ENCODE results near the gene LDLRAD3. TPM values are rescaled to one million over a fixed set of nuclear protein-coding genes. Genes with fewer than 3 reads are reported as not detected.

LDLRAD3 gene
- total RNA-seq, 1 experiment from 2014 or later: 28.1 TPM

GRCh38 chr11:36155770-36156160 is 211.9 kb downstream of the LDLRAD3 start:
- ChIA-PET POLR2A (no interaction called here), CTCF (interaction anchor here (0.5 kb wide), 1 partner anchor 220 kb away, joined by 4 read pairs; no protein-coding TSS in a partner anchor)
- Histone ChIP-seq H3K27ac (ENCODE audit: low read length) (no peak overlapping the region; the same call in 1 of the 2 replicates), H3K27me3 (ENCODE audit: control insufficient read depth, insufficient read depth, low read length) (no peaks in the 10 kb centered on the region), H3K9me3 (ENCODE audit: control insufficient read depth, insufficient read depth, low read depth, low read length) (no peaks in the 10 kb centered on the region; the same call in 1 of the 2 replicates), H3K4me1 (ENCODE audit: control insufficient read depth, insufficient read depth, low read length) (peaks cover 5% of the 10 kb centered on the region; the same call in 1 of the 2 replicates), H3K36me3 (ENCODE audit: control insufficient read depth, insufficient read depth, low read length) (no peaks in the 10 kb centered on the region), H3K4me3 (ENCODE audit: low read depth in 2 of 2, low read length in 2 of 2) (no peak overlapping the region)
- ATAC-seq (no peak), DNase-seq (ENCODE audit: low read depth, low spot score) (no peak)
- intact Hi-C loops (cut with micrococcal nuclease; ENCODE audit: unreplicated experiment): loop anchor here (10.0 kb wide), 1 partner anchor 99 kb away; no protein-coding TSS in a partner anchor
- in situ Hi-C loops (cut with HindIII; ENCODE audit: low pct_unique_long_range_greater_than_20kb, low sequenced_read_pairs): no loop called here
- TF ChIP-seq REST (IDR thresholded peaks at IDR 0.05; ENCODE audit: insufficient read depth in 1 of 2, low read depth in 2 of 2, low read length in 1 of 2) (no peak), SIN3A (IDR thresholded peaks at IDR 0.05; ENCODE audit: borderline replicate concordance, insufficient read depth, low read depth, low read length) (no peak)
- BruUV-seq (replicated peaks): no TSS peak

- ChIA-PET CTCF (interaction anchor here (0.5 kb wide), 1 partner anchor 220 kb away, joined by 4 read pairs; no protein-coding TSS in a partner anchor), POLR2A (no interaction called here)
- no peak for DNase-seq (ENCODE audit: low read depth, low spot score)
- no TSS peak for BruUV-seq (replicated peaks)
- TF ChIP-seq CTCF (IDR thresholded peaks at IDR 0.05): peak; percentile 23; the same call in 1 of the 2 replicates
- TF ChIP-seq POLR2AphosphoS5 (IDR thresholded peaks at IDR 0.05; ENCODE audit: low read depth, low read length): no peak
- peaks cover 5% of the 10 kb centered on the region; the same call in 1 of the 2 replicates for H3K4me1 ChIP-seq (ENCODE audit: control insufficient read depth, insufficient read depth, low read length)
- no peaks in the 10 kb centered on the region; the same call in 1 of the 2 replicates for H3K9me3 ChIP-seq (ENCODE audit: control insufficient read depth, insufficient read depth, low read depth, low read length)
- H3K27ac ChIP-seq (ENCODE audit: low read length): no peak overlapping the region; the same call in 1 of the 2 replicates
- in situ Hi-C loops (cut with HindIII; ENCODE audit: low pct_unique_long_range_greater_than_20kb, low sequenced_read_pairs): no loop called here
- H3K4me3 ChIP-seq (ENCODE audit: low read depth in 2 of 2, low read length in 2 of 2): no peak overlapping the region
- no peaks in the 10 kb centered on the region for H3K36me3 ChIP-seq (ENCODE audit: control insufficient read depth, insufficient read depth, low read length)
- intact Hi-C loops (cut with micrococcal nuclease; ENCODE audit: unreplicated experiment): loop anchor here (10.0 kb wide), 1 partner anchor 99 kb away; no protein-coding TSS in a partner anchor
- H3K27me3 ChIP-seq (ENCODE audit: control insufficient read depth, insufficient read depth, low read length): no peaks in the 10 kb centered on the region
- ATAC-seq: peak; percentile 45; the same call in 1 of the 2 replicates
These were observed 212.4 kb downstream of the LDLRAD3 start for GRCh38 chr11:36156161-36156816.

GRCh38 chr11:36156817-36157519 is 213.1 kb downstream of the LDLRAD3 start:
- TF ChIP-seq SIN3A (IDR thresholded peaks at IDR 0.05; ENCODE audit: borderline replicate concordance, insufficient read depth, low read depth, low read length) (no peak), REST (IDR thresholded peaks at IDR 0.05; ENCODE audit: insufficient read depth in 1 of 2, low read depth in 2 of 2, low read length in 1 of 2) (no peak), TCF7L2 (IDR thresholded peaks at IDR 0.05; ENCODE audit: low read depth, low read length) (no peak), CTCF (IDR thresholded peaks at IDR 0.05) (no peak)
- intact Hi-C loops (cut with micrococcal nuclease; ENCODE audit: unreplicated experiment) (loop anchor here (10.0 kb wide), 1 partner anchor 98 kb away; no protein-coding TSS in a partner anchor), in situ Hi-C loops (cut with HindIII; ENCODE audit: low pct_unique_long_range_greater_than_20kb, low sequenced_read_pairs) (no loop called here)
- ChIA-PET POLR2A (no interaction called here), CTCF (no interaction called here)
- Histone ChIP-seq H3K9me3 (ENCODE audit: control insufficient read depth, insufficient read depth, low read depth, low read length) (no peaks in the 10 kb centered on the region), H3K27ac (ENCODE audit: low read length) (no peak overlapping the region), H3K4me1 (ENCODE audit: control insufficient read depth, insufficient read depth, low read length) (peaks cover 5% of the 10 kb centered on the region; the same call in 1 of the 2 replicates), H3K36me3 (ENCODE audit: control insufficient read depth, insufficient read depth, low read length) (no peaks in the 10 kb centered on the region), H3K4me3 (ENCODE audit: low read depth in 2 of 2, low read length in 2 of 2) (no peak overlapping the region), H3K27me3 (ENCODE audit: control insufficient read depth, insufficient read depth, low read length) (no peaks in the 10 kb centered on the region)
- ATAC-seq (no peak), DNase-seq (ENCODE audit: low read depth, low spot score) (no peak)
- BruUV-seq (replicated peaks): no TSS peak

Measured in Panc1 (cell line).